NK-92 (cell line): ENCODE measurements around the gene LRRC8B.

Experiments
- DNase-seq: peaks from one replicate; lab custom pipeline; 2025; ENCODE audit not compliant: unreplicated experiment; lab: John Stamatoyannopoulos, UW

The LRRC8B gene

GRCh38 chr1:89630048-89630447 lies 105.4 kb downstream of the LRRC8B start:
- no peak for DNase-seq

GRCh38 chr1:89631816-89632656 lies 107.4 kb downstream of the LRRC8B start:
- no peak for DNase-seq

- no peak for DNase-seq
These were observed 108.1 kb downstream of the LRRC8B start, which contains the start of gene LRRC8C for GRCh38 chr1:89632657-89633247. LRRC8C (plus strand) TSS chr1:89633120; CDS start chr1:89686474, 53,354 bp downstream.

GRCh38 chr1:89633248-89633799 lies 108.7 kb downstream of the LRRC8B start:
- no peak for DNase-seq

- DNase-seq: no peak
These were observed 109.4 kb downstream of the LRRC8B start for GRCh38 chr1:89633800-89634625.

- DNase-seq: no peak
These were observed 111.5 kb downstream of the LRRC8B start for GRCh38 chr1:89635825-89636815.

GRCh38 chr1:89637496-89637895 lies 112.9 kb downstream of the LRRC8B start:
- DNase-seq: no peak

- no peak for DNase-seq
These were observed 115.8 kb downstream of the LRRC8B start for GRCh38 chr1:89640440-89640839.

- no peak for DNase-seq
These were observed 117.2 kb downstream of the LRRC8B start for GRCh38 chr1:89641781-89642180.

- no peak for DNase-seq
These were observed 118.9 kb downstream of the LRRC8B start for GRCh38 chr1:89643577-89643976.

GRCh38 chr1:89644119-89644814 lies 119.6 kb downstream of the LRRC8B start:
- no peak for DNase-seq

GRCh38 chr1:89646259-89646658 lies 121.6 kb downstream of the LRRC8B start:
- DNase-seq: no peak
